ENCODE data around the gene CRTAC1. TPM values are rescaled to one million over a fixed set of nuclear protein-coding genes. Genes with fewer than 3 reads are reported as not detected.

CRTAC1 gene
- total RNA-seq, 1 donor, result not detected

DNA sequence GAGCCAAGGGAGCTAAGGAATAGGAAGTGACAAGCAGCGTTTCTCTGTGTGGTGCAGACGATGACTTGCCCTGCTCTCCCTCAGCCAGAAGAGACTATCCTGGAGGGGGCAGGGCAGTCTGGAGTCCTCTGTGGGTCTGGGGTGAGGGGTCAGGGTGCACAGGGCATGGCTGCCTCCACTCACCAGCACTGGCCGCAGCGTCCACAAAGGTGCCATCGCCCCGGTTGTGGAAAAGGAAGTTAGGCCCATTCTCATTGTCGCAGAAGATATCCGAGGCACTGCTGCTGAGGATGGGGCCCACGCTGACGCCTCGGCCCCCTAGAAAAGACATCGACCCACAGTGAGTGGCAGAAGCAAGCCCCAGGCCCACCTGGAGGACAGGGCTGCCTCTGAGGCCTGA, 122.6 kb downstream of the CRTAC1 start:
- peaks cover 26% of the 10 kb centered on the region for H3K27me3 ChIP-seq (ENCODE audit: insufficient read depth, low read length)
- H3K4me1 ChIP-seq (ENCODE audit: insufficient read depth, low read length), result no peaks in the 10 kb centered on the region
- H3K36me3 ChIP-seq (ENCODE audit: insufficient read depth, low read length), result no peaks in the 10 kb centered on the region
- no peak for TF ChIP-seq CTCF (IDR thresholded peaks at IDR 0.05; ENCODE audit: extremely low read depth, low read depth, low read length)
- no peak overlapping the region for H3K4me3 ChIP-seq (ENCODE audit: insufficient read depth, low read length)
- H2AFZ ChIP-seq (ENCODE audit: low read length), result no peak overlapping the region
- no peaks in the 10 kb centered on the region for H4K20me1 ChIP-seq (ENCODE audit: insufficient read depth, low read length)
- H3K9me3 ChIP-seq (ENCODE audit: low read depth, low read length), result no peaks in the 10 kb centered on the region
- no peak overlapping the region for H3K27ac ChIP-seq (ENCODE audit: low read depth, low read length)
- H3K4me2 ChIP-seq (ENCODE audit: insufficient read depth, low read length), result no peak overlapping the region
- no peaks in the 10 kb centered on the region for H3K79me2 ChIP-seq (ENCODE audit: insufficient read depth, low read length)
- DNase-seq (ENCODE audit: insufficient read length, low spot score, missing footprints), result no peak

GRCh38 chr10:97907211-97907610, 123.2 kb downstream of the CRTAC1 start:
- H3K27ac ChIP-seq (ENCODE audit: low read depth, low read length), result no peak overlapping the region
- H3K9me3 ChIP-seq (ENCODE audit: low read depth, low read length), result no peaks in the 10 kb centered on the region
- H3K4me1 ChIP-seq (ENCODE audit: insufficient read depth, low read length), result no peaks in the 10 kb centered on the region
- TF ChIP-seq CTCF (IDR thresholded peaks at IDR 0.05; ENCODE audit: extremely low read depth, low read depth, low read length), result no peak
- no peaks in the 10 kb centered on the region for H3K79me2 ChIP-seq (ENCODE audit: insufficient read depth, low read length)
- H4K20me1 ChIP-seq (ENCODE audit: insufficient read depth, low read length), result no peaks in the 10 kb centered on the region
- H3K4me3 ChIP-seq (ENCODE audit: insufficient read depth, low read length), result no peak overlapping the region
- no peaks in the 10 kb centered on the region for H3K36me3 ChIP-seq (ENCODE audit: insufficient read depth, low read length)
- H3K27me3 ChIP-seq (ENCODE audit: insufficient read depth, low read length), result peaks cover 24% of the 10 kb centered on the region
- no peak overlapping the region for H3K4me2 ChIP-seq (ENCODE audit: insufficient read depth, low read length)
- no peak for DNase-seq (ENCODE audit: insufficient read length, low spot score, missing footprints)
- H2AFZ ChIP-seq (ENCODE audit: low read length), result no peak overlapping the region

GRCh38 chr10:97905276-97905675, 125.1 kb downstream of the CRTAC1 start:
- Histone ChIP-seq H3K4me2 (ENCODE audit: insufficient read depth, low read length) (no peak overlapping the region), H3K9me3 (ENCODE audit: low read depth, low read length) (no peaks in the 10 kb centered on the region), H2AFZ (ENCODE audit: low read length) (no peak overlapping the region), H3K36me3 (ENCODE audit: insufficient read depth, low read length) (no peaks in the 10 kb centered on the region), H3K79me2 (ENCODE audit: insufficient read depth, low read length) (no peaks in the 10 kb centered on the region), H3K27ac (ENCODE audit: low read depth, low read length) (no peak overlapping the region), H4K20me1 (ENCODE audit: insufficient read depth, low read length) (no peaks in the 10 kb centered on the region), H3K4me3 (ENCODE audit: insufficient read depth, low read length) (no peak overlapping the region), H3K27me3 (ENCODE audit: insufficient read depth, low read length) (peaks cover 24% of the 10 kb centered on the region), H3K4me1 (ENCODE audit: insufficient read depth, low read length) (no peaks in the 10 kb centered on the region)
- TF ChIP-seq CTCF (IDR thresholded peaks at IDR 0.05; ENCODE audit: extremely low read depth, low read depth, low read length), result no peak
- peak; percentile 57 for DNase-seq (ENCODE audit: insufficient read length, low spot score, missing footprints)

GRCh38 chr10:97904576-97904975, 125.8 kb downstream of the CRTAC1 start:
- Histone ChIP-seq H3K4me2 (ENCODE audit: insufficient read depth, low read length) (no peak overlapping the region), H3K9me3 (ENCODE audit: low read depth, low read length) (no peaks in the 10 kb centered on the region), H3K27me3 (ENCODE audit: insufficient read depth, low read length) (peaks cover 23% of the 10 kb centered on the region), H3K27ac (ENCODE audit: low read depth, low read length) (no peak overlapping the region), H3K36me3 (ENCODE audit: insufficient read depth, low read length) (no peaks in the 10 kb centered on the region), H3K4me3 (ENCODE audit: insufficient read depth, low read length) (no peak overlapping the region), H3K4me1 (ENCODE audit: insufficient read depth, low read length) (no peaks in the 10 kb centered on the region), H2AFZ (ENCODE audit: low read length) (no peak overlapping the region), H4K20me1 (ENCODE audit: insufficient read depth, low read length) (no peaks in the 10 kb centered on the region), H3K79me2 (ENCODE audit: insufficient read depth, low read length) (no peaks in the 10 kb centered on the region)
- no peak for TF ChIP-seq CTCF (IDR thresholded peaks at IDR 0.05; ENCODE audit: extremely low read depth, low read depth, low read length)
- DNase-seq (ENCODE audit: insufficient read length, low spot score, missing footprints), result no peak

Measured in osteoblast (primary cell).